Middle frontal gyrus (tissue), 1 donor: ENCODE measurements around the gene SLC6A20.
"Not testable (repeated sequence)": the region's sequence is repeated elsewhere in the genome, so short reads cannot be mapped to it uniquely, and the experiment has no call there.

Experiments
- DNase-seq: peaks from one replicate; pipeline ENCODE4 v3.0.0-alpha.2; 2015; ENCODE audit warnings: low spot score; ENCODE audit errors: extremely low spot score

The SLC6A20 gene

GRCh38 chr3:45759851-45760250 lies 36.5 kb downstream of the SLC6A20 start:
- DNase-seq, result no peak

- DNase-seq, result no peak
These were observed 37.5 kb downstream of the SLC6A20 start for GRCh38 chr3:45758871-45759270.

- not testable (repeated sequence) for DNase-seq
These were observed 39.2 kb downstream of the SLC6A20 start for GRCh38 chr3:45757141-45757540.

GRCh38 chr3:45756055-45756454 lies 40.3 kb downstream of the SLC6A20 start:
- no peak for DNase-seq

GRCh38 chr3:45754461-45754860 lies 41.9 kb downstream of the SLC6A20 start:
- no peak for DNase-seq

GRCh38 chr3:45753095-45753494 lies 43.2 kb downstream of the SLC6A20 start:
- DNase-seq, result no peak

- DNase-seq, result no peak
These were observed 44.6 kb downstream of the SLC6A20 start for GRCh38 chr3:45751537-45752242.

- DNase-seq, result no peak
These were observed 46.5 kb downstream of the SLC6A20 start for GRCh38 chr3:45749880-45750279.

- not testable (repeated sequence) for DNase-seq
These were observed 47.2 kb downstream of the SLC6A20 start for GRCh38 chr3:45749036-45749600.

GRCh38 chr3:45748068-45748467 lies 48.3 kb downstream of the SLC6A20 start:
- DNase-seq, result no peak

- no peak for DNase-seq
These were observed 49.3 kb downstream of the SLC6A20 start for GRCh38 chr3:45746777-45747622.

GRCh38 chr3:45746165-45746776 lies 50.1 kb downstream of the SLC6A20 start:
- no peak for DNase-seq

- no peak for DNase-seq
These were observed 53.8 kb downstream of the SLC6A20 start for GRCh38 chr3:45742461-45743089.

GRCh38 chr3:45741742-45742460 lies 54.4 kb downstream of the SLC6A20 start:
- no peak for DNase-seq

GRCh38 chr3:45741247-45741646 lies 55.1 kb downstream of the SLC6A20 start:
- DNase-seq, result no peak

GRCh38 chr3:45739991-45740390 lies 56.3 kb downstream of the SLC6A20 start:
- no peak for DNase-seq

- DNase-seq, result no peak
These were observed 59.1 kb downstream of the SLC6A20 start for GRCh38 chr3:45737234-45737633.

- DNase-seq, result no peak
These were observed 59.6 kb downstream of the SLC6A20 start for GRCh38 chr3:45736707-45737106.

- no peak for DNase-seq
These were observed 65.8 kb downstream of the SLC6A20 start for GRCh38 chr3:45730409-45731154.

- no peak for DNase-seq
These were observed 66.7 kb downstream of the SLC6A20 start for GRCh38 chr3:45729614-45730013.
